ENCODE measurements around the gene SLC13A1. TPM values are rescaled to one million over a fixed set of nuclear protein-coding genes. Genes with fewer than 3 reads are reported as not detected.

SLC13A1 gene, protein sequence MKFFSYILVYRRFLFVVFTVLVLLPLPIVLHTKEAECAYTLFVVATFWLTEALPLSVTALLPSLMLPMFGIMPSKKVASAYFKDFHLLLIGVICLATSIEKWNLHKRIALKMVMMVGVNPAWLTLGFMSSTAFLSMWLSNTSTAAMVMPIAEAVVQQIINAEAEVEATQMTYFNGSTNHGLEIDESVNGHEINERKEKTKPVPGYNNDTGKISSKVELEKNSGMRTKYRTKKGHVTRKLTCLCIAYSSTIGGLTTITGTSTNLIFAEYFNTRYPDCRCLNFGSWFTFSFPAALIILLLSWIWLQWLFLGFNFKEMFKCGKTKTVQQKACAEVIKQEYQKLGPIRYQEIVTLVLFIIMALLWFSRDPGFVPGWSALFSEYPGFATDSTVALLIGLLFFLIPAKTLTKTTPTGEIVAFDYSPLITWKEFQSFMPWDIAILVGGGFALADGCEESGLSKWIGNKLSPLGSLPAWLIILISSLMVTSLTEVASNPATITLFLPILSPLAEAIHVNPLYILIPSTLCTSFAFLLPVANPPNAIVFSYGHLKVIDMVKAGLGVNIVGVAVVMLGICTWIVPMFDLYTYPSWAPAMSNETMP
- not detected for polyA plus RNA-seq (2013, experiment 1 of 2)
- not detected for polyA plus RNA-seq (2013, experiment 2 of 2)

DNA sequence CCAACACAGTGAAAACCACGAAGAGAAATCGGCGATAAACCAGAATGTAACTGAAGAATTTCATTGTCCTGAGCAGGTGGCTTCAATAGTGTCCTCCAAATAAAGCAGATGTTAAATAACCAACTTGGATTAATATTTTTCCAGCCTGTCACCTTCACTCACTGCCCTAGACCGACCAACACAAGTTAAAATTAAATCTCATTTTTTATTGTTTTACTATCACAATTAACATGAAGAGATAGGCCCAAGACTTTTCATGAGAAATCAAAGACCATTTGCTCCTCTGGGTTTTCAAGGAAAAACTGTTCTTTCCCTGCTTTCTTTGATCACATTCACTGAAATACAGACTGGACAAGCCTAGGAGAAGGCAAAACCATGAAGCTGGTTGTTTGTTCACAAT lies at the start of gene SLC13A1:
TSS of gene SLC13A1 (minus strand) at position 87 of the 400 bp plus-strand sequence. CDS start at position 64, 23 bp downstream.
- no CpG with 5 or more reads among the region's 4 CpGs for WGBS, 2 donors (ENCODE audit: extremely low coverage in 2 of 2, insufficient read length in 2 of 2, insufficient replicate concordance in 1 of 2)
- Histone ChIP-seq H3K27ac (replicated peaks; ENCODE audit: low read length) (no peak within 1 kb of the TSS), H3K14ac (ENCODE audit: low read length) (no peak within 1 kb of the TSS)

DNA sequence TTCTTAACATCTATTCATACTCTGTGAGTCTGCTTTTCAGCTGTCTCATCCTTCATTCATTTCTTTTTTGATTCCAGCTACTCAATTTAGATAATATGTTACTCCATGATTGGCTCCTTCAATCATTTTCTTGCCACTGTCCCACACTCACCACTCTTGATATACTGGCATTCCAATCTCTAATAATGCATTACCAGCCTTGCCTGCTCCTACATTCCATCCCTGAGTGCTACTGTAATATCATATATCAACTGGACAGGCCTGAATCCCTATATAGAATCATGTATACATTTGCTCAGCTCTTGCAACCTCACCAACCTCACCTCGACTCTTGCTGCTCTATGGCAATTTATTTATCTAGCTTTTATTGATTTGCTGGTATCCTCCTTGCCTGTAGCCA lies 45.0 kb upstream of the SLC13A1 start:
- H2BK5ac ChIP-seq (ENCODE audit: low read length) = no peak overlapping the region
- H3K27ac ChIP-seq (replicated peaks; ENCODE audit: low read length) = no peak overlapping the region
- H2BK15ac ChIP-seq (ENCODE audit: low read length) = no peak overlapping the region
- H2BK120ac ChIP-seq (ENCODE audit: low read depth, low read length) = no peak overlapping the region
- no peaks in the 10 kb centered on the region for H3K4me1 ChIP-seq (ENCODE audit: control insufficient read depth in 2 of 2, insufficient read depth in 1 of 2, low read depth in 1 of 2, low read length in 2 of 2)
- H4K91ac ChIP-seq (ENCODE audit: low read depth, low read length, poor library complexity) = no peak overlapping the region
- no peaks in the 10 kb centered on the region for H3K27me3 ChIP-seq (ENCODE audit: control insufficient read depth in 3 of 3, insufficient read depth in 3 of 3, low read depth in 1 of 3, low read length in 3 of 3)
- H3K4me3 ChIP-seq (ENCODE audit: low read length in 2 of 2) = no peak overlapping the region
- no peaks in the 10 kb centered on the region for H3K36me3 ChIP-seq (replicated peaks in 1 of 2; ENCODE audit: control insufficient read depth in 2 of 2, insufficient read depth in 2 of 2, low read length in 2 of 2)
- no peak overlapping the region for H3K23ac ChIP-seq (ENCODE audit: low read depth, low read length, poor library complexity)
- H4K8ac ChIP-seq (ENCODE audit: low read depth, low read length) = no peak overlapping the region
- no peak overlapping the region for H2AK5ac ChIP-seq (ENCODE audit: low read depth, low read length)
- DNase-seq (ENCODE audit: low spot score) = no peak
- no peak overlapping the region for H3K18ac ChIP-seq (ENCODE audit: low read length)
- WGBS, 2 donors (ENCODE audit: extremely low coverage in 2 of 2, insufficient read length in 2 of 2, insufficient replicate concordance in 1 of 2) = no CpG with 5 or more reads among the region's 1 CpG
- no peak overlapping the region for H2BK12ac ChIP-seq (ENCODE audit: low read length)
- H3K9ac ChIP-seq (ENCODE audit: low read depth, low read length, poor library complexity) = no peak overlapping the region
- H2AFZ ChIP-seq (ENCODE audit: low read length) = no peak overlapping the region
- no peaks in the 10 kb centered on the region for H3K79me1 ChIP-seq (ENCODE audit: low read depth, low read length)
- no peak overlapping the region for H3K14ac ChIP-seq (ENCODE audit: low read length)
- H3K4ac ChIP-seq (ENCODE audit: low read length) = no peak overlapping the region
- H3K4me2 ChIP-seq (ENCODE audit: insufficient read depth, low read length, poor library complexity, severe bottlenecking) = no peak overlapping the region
- H3K9me3 ChIP-seq (replicated peaks in 1 of 2; ENCODE audit: control insufficient read depth in 2 of 2, insufficient read depth in 1 of 2, low read depth in 1 of 2, low read length in 2 of 2) = no peaks in the 10 kb centered on the region

More for the DNA sequence above, at the start of gene SLC13A1:
- no peaks in the 10 kb centered on the region for H3K79me1 ChIP-seq (ENCODE audit: low read depth, low read length)
- no peak for DNase-seq (ENCODE audit: low spot score)
- no peak within 1 kb of the TSS for H3K4ac ChIP-seq (ENCODE audit: low read length)
- H2BK12ac ChIP-seq (ENCODE audit: low read length) = no peak within 1 kb of the TSS
- H4K8ac ChIP-seq (ENCODE audit: low read depth, low read length) = no peak within 1 kb of the TSS
- no peak within 1 kb of the TSS for H3K23ac ChIP-seq (ENCODE audit: low read depth, low read length, poor library complexity)
- no peak within 1 kb of the TSS for H2BK120ac ChIP-seq (ENCODE audit: low read depth, low read length)
- no peak within 1 kb of the TSS for H3K4me2 ChIP-seq (ENCODE audit: insufficient read depth, low read length, poor library complexity, severe bottlenecking)
- no peaks in the 10 kb centered on the region for H3K4me1 ChIP-seq (ENCODE audit: control insufficient read depth in 2 of 2, insufficient read depth in 1 of 2, low read depth in 1 of 2, low read length in 2 of 2)
- no peak within 1 kb of the TSS for H2BK15ac ChIP-seq (ENCODE audit: low read length)
- no peak within 1 kb of the TSS for H2AFZ ChIP-seq (ENCODE audit: low read length)
- H3K9me3 ChIP-seq (replicated peaks in 1 of 2; ENCODE audit: control insufficient read depth in 2 of 2, insufficient read depth in 1 of 2, low read depth in 1 of 2, low read length in 2 of 2) = no peaks in the 10 kb centered on the region
- H3K4me3 ChIP-seq (ENCODE audit: low read length in 2 of 2) = no peak within 1 kb of the TSS
- no peak within 1 kb of the TSS for H2BK5ac ChIP-seq (ENCODE audit: low read length)
- H3K9ac ChIP-seq (ENCODE audit: low read depth, low read length, poor library complexity) = no peak within 1 kb of the TSS
- no peak within 1 kb of the TSS for H3K18ac ChIP-seq (ENCODE audit: low read length)
- no peak within 1 kb of the TSS for H4K91ac ChIP-seq (ENCODE audit: low read depth, low read length, poor library complexity)
- H3K27me3 ChIP-seq (ENCODE audit: control insufficient read depth in 3 of 3, insufficient read depth in 3 of 3, low read depth in 1 of 3, low read length in 3 of 3) = no peaks in the 10 kb centered on the region
- H2AK5ac ChIP-seq (ENCODE audit: low read depth, low read length) = no peak within 1 kb of the TSS
- H3K36me3 ChIP-seq (replicated peaks in 1 of 2; ENCODE audit: control insufficient read depth in 2 of 2, insufficient read depth in 2 of 2, low read length in 2 of 2) = no peaks in the 10 kb centered on the region

DNA sequence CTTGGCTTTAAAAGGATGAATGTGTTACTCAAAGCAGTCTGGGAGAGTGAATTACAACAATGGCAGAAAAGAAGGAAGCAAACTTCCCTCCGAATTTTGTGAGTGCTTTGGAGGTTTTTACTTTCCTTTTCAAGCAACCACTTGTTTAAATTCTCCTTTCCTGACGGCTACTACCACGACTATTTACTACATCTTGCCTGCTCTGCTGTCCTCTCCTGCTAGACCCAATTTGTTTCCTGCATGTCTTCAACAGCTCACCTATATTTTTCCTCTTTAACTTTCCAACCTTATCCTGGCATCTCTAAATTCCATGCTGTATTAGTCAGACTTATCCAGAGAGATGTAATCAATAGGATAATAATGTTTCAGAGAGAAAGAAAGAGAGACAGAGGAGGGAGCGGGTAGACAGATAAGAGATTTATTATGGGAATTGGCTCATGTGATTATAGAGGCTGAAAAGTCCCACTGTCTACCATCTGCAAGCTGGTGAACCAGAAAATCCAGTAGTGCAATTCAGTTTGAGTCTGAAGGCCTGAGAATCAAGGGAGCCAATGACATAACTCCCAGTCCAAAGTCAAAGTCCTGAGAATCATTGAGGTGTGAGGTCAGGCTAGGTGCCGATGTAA lies 42.8 kb upstream of the SLC13A1 start:
- WGBS, 2 donors (ENCODE audit: extremely low coverage in 2 of 2, insufficient read length in 2 of 2, insufficient replicate concordance in 1 of 2) = no CpG with 5 or more reads among the region's 5 CpGs

DNA sequence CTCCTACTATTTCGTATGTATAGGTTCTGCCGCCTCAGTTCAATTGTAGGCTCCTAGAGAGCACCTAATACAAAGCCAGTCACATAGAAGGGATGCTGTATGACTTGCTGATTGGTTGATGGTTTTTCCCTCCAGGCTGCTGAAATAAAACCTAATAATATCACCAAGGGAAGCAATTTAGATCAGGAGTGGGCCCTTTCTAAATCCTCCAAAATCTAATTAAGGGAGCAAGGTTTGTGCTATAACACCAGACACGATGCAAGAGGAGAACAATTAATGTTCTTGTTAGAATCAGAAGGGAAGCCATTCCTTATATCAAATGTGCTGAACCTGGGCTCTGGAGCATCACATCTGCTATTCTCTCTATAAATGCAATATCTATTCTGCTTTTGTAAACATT lies 42.0 kb upstream of the SLC13A1 start:
- no peaks in the 10 kb centered on the region for H3K27me3 ChIP-seq (ENCODE audit: control insufficient read depth in 3 of 3, insufficient read depth in 3 of 3, low read depth in 1 of 3, low read length in 3 of 3)
- no peak overlapping the region for H3K4ac ChIP-seq (ENCODE audit: low read length)
- no peak overlapping the region for H4K8ac ChIP-seq (ENCODE audit: low read depth, low read length)
- no peak overlapping the region for H4K91ac ChIP-seq (ENCODE audit: low read depth, low read length, poor library complexity)
- H3K18ac ChIP-seq (ENCODE audit: low read length) = no peak overlapping the region
- no peak overlapping the region for H3K4me3 ChIP-seq (ENCODE audit: low read length in 2 of 2)
- no peak overlapping the region for H2BK5ac ChIP-seq (ENCODE audit: low read length)
- H3K9me3 ChIP-seq (replicated peaks in 1 of 2; ENCODE audit: control insufficient read depth in 2 of 2, insufficient read depth in 1 of 2, low read depth in 1 of 2, low read length in 2 of 2) = no peaks in the 10 kb centered on the region
- no peaks in the 10 kb centered on the region for H3K4me1 ChIP-seq (ENCODE audit: control insufficient read depth in 2 of 2, insufficient read depth in 1 of 2, low read depth in 1 of 2, low read length in 2 of 2)
- H3K9ac ChIP-seq (ENCODE audit: low read depth, low read length, poor library complexity) = no peak overlapping the region
- H3K79me1 ChIP-seq (ENCODE audit: low read depth, low read length) = no peaks in the 10 kb centered on the region
- H2AK5ac ChIP-seq (ENCODE audit: low read depth, low read length) = no peak overlapping the region
- no peak overlapping the region for H2BK15ac ChIP-seq (ENCODE audit: low read length)
- H3K23ac ChIP-seq (ENCODE audit: low read depth, low read length, poor library complexity) = no peak overlapping the region
- no peak overlapping the region for H3K4me2 ChIP-seq (ENCODE audit: insufficient read depth, low read length, poor library complexity, severe bottlenecking)
- H3K27ac ChIP-seq (replicated peaks; ENCODE audit: low read length) = no peak overlapping the region
- no peak overlapping the region for H2BK120ac ChIP-seq (ENCODE audit: low read depth, low read length)
- H3K14ac ChIP-seq (ENCODE audit: low read length) = no peak overlapping the region
- WGBS, 2 donors (ENCODE audit: extremely low coverage in 2 of 2, insufficient read length in 2 of 2, insufficient replicate concordance in 1 of 2) = no CpG with 5 or more reads among the region's 3 CpGs
- no peaks in the 10 kb centered on the region for H3K36me3 ChIP-seq (replicated peaks in 1 of 2; ENCODE audit: control insufficient read depth in 2 of 2, insufficient read depth in 2 of 2, low read length in 2 of 2)
- no peak for DNase-seq (ENCODE audit: low spot score)
- H2AFZ ChIP-seq (ENCODE audit: low read length) = no peak overlapping the region
- H2BK12ac ChIP-seq (ENCODE audit: low read length) = no peak overlapping the region

More for the DNA sequence above, 42.8 kb upstream of the SLC13A1 start:
- no peaks in the 10 kb centered on the region for H3K36me3 ChIP-seq (replicated peaks in 1 of 2; ENCODE audit: control insufficient read depth in 2 of 2, insufficient read depth in 2 of 2, low read length in 2 of 2)
- H3K23ac ChIP-seq (ENCODE audit: low read depth, low read length, poor library complexity) = no peak overlapping the region
- no peak overlapping the region for H3K4me2 ChIP-seq (ENCODE audit: insufficient read depth, low read length, poor library complexity, severe bottlenecking)
- no peak for DNase-seq (ENCODE audit: low spot score)
- H2BK15ac ChIP-seq (ENCODE audit: low read length) = no peak overlapping the region
- no peak overlapping the region for H4K8ac ChIP-seq (ENCODE audit: low read depth, low read length)
- no peak overlapping the region for H2AK5ac ChIP-seq (ENCODE audit: low read depth, low read length)
- H3K4me3 ChIP-seq (ENCODE audit: low read length in 2 of 2) = no peak overlapping the region
- peak overlapping the region; percentile 40 for H2AFZ ChIP-seq (ENCODE audit: low read length)
- no peak overlapping the region for H3K18ac ChIP-seq (ENCODE audit: low read length)
- no peak overlapping the region for H3K9ac ChIP-seq (ENCODE audit: low read depth, low read length, poor library complexity)
- H3K4ac ChIP-seq (ENCODE audit: low read length) = no peak overlapping the region
- no peak overlapping the region for H4K91ac ChIP-seq (ENCODE audit: low read depth, low read length, poor library complexity)
- H3K4me1 ChIP-seq (ENCODE audit: control insufficient read depth in 2 of 2, insufficient read depth in 1 of 2, low read depth in 1 of 2, low read length in 2 of 2) = no peaks in the 10 kb centered on the region
- no peaks in the 10 kb centered on the region for H3K27me3 ChIP-seq (ENCODE audit: control insufficient read depth in 3 of 3, insufficient read depth in 3 of 3, low read depth in 1 of 3, low read length in 3 of 3)
- no peaks in the 10 kb centered on the region for H3K79me1 ChIP-seq (ENCODE audit: low read depth, low read length)
- no peak overlapping the region for H2BK120ac ChIP-seq (ENCODE audit: low read depth, low read length)
- H3K27ac ChIP-seq (replicated peaks; ENCODE audit: low read length) = no peak overlapping the region
- no peak overlapping the region for H2BK12ac ChIP-seq (ENCODE audit: low read length)
- H2BK5ac ChIP-seq (ENCODE audit: low read length) = no peak overlapping the region
- H3K9me3 ChIP-seq (replicated peaks in 1 of 2; ENCODE audit: control insufficient read depth in 2 of 2, insufficient read depth in 1 of 2, low read depth in 1 of 2, low read length in 2 of 2) = no peaks in the 10 kb centered on the region
- no peak overlapping the region for H3K14ac ChIP-seq (ENCODE audit: low read length)

All from neuronal stem cell (in vitro differentiated cells).